HPDE6-E6E7 (cell line): ENCODE data around the gene PEAR1.

Experiments used
- DNase-seq: peaks from one replicate; pipeline ENCODE4 v3.0.0; 2011; ENCODE audit warnings: missing footprints; ENCODE audit errors: extremely low spot score

PEAR1 gene, protein sequence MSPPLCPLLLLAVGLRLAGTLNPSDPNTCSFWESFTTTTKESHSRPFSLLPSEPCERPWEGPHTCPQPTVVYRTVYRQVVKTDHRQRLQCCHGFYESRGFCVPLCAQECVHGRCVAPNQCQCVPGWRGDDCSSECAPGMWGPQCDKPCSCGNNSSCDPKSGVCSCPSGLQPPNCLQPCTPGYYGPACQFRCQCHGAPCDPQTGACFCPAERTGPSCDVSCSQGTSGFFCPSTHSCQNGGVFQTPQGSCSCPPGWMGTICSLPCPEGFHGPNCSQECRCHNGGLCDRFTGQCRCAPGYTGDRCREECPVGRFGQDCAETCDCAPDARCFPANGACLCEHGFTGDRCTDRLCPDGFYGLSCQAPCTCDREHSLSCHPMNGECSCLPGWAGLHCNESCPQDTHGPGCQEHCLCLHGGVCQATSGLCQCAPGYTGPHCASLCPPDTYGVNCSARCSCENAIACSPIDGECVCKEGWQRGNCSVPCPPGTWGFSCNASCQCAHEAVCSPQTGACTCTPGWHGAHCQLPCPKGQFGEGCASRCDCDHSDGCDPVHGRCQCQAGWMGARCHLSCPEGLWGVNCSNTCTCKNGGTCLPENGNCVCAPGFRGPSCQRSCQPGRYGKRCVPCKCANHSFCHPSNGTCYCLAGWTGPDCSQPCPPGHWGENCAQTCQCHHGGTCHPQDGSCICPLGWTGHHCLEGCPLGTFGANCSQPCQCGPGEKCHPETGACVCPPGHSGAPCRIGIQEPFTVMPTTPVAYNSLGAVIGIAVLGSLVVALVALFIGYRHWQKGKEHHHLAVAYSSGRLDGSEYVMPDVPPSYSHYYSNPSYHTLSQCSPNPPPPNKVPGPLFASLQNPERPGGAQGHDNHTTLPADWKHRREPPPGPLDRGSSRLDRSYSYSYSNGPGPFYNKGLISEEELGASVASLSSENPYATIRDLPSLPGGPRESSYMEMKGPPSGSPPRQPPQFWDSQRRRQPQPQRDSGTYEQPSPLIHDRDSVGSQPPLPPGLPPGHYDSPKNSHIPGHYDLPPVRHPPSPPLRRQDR

DNA sequence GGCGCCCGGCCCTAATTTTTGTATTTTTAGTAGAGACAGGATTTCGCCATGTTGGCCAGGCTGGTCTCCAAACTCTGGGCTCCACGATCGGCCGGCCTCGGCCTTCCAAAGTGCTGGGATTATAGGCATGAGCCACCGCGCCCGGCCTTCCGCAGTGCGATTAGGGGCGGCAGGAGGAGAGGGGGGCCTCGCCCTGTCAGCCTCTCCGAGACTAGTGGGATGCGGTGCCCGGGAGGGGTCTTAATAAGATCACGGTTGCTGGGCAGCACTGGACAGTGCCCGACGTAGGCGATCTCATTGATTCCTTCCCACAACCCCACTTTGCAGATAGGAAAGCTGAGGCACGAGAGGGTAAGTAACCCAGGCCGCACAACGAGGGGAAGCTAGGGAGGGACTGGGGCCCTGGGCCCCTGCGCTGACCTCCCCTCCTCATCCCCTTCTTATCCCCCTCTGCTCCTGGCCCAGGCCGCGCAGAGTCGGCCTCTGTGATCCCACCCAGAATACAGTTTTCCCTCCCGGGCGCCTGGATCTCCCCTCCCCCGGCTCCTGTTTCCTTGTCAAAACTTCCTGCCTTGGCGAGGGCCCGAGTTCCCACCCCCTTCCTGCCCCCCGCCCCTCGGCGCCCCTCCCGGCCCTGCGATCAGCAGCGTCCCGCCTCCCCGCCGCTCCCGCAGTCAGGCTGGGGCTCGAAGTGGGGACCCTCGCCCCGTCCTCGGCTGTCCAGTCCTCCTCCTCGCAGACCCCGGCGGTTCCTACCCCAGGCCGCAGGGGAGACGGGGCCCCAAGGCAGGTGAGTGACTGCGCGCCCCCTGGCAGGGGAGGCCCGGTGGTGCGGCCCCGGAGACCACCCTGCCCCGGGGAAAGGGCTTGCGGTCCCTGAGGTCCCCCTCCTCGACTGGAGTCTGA lies at the start of gene PEAR1:
PEAR1 (plus strand) TSS at position 671 of the 906 bp plus-strand sequence. CDS start 10,209 bp downstream, outside the sequence.
- no peak for DNase-seq

DNA sequence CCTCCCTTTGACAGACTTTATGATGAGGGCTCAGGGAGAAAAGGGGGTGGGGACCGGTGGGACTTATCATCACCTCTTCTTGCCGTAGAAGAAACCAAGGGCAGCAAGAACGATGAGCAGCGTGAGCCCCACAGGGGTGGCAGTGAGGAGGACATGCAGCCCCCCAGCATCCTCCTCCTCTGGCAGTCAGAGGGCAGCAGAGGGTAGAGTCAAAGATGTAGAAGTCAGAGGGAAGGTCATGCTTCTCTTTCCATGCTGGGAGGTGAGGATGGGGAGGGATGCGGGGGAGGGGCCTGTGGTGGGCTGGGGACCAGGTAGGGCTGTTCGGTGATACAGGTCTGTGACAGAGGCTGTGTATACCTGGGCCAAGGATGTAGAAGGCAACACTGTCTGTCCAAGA lies 49.4 kb upstream of the PEAR1 start:
- DNase-seq = no peak

DNA sequence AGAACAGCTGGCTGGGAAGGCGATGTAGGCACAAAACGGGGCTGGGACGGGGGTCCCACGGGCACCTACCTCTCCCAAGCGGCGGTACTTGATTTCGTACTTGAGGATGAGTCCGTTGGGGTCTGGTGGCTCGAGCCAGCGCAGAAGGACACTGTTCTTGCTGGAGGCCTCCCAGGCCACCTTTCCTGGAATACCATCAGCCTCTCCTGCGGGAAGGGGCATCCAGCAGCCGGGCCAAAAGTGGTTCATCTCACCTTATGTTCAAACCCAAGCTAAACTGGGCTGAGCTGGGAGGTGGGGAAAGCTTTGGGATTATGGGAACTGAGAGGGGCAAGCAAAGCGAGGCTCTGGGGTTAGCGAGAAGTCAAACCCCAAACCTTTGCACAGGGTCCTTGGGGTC lies 48.9 kb upstream of the PEAR1 start:
- no peak for DNase-seq

DNA sequence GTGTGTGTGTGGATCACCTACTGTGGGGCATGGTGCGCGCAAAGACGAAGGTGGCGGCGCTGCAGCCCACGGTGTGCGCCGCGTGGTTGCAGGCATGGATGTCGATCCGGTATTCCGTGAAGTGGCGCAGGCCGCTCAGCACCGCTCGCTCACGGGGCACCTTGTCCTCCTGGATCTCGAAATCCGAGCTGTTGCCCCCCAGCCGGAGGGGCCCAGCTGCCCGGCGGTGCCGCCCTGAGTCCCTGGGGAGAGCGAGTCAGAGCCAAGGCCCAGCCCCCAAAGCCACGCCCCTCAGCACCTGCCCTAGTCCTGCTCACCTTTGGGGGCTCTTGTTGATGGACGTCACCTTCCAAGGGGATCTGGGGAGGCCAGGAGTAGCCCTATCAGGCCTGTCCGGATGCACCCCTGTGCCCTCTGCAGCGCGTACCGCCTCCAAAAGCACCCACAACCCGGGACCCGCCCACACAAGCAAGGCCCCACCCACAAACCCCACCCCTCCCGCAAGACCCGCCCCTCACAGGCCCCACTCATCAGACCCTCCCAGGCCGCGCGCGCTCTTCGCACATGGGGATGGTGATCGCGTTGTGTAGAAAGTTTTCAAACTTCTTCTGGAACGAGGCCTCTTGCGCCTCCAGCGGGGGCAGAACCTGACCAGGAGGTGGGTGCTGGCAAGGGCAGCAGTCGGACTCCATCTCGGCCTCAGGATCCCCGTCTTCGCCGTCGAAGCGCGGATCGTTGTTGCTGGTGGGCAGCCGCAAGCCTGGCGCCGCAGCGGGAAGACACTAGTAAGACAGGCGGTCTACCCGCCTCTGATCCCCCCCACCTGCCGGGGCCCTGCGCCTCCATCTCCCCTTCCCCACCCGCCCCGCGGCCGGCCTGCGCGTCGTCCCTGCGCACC lies 48.2 kb upstream of the PEAR1 start:
- no peak for DNase-seq

DNA sequence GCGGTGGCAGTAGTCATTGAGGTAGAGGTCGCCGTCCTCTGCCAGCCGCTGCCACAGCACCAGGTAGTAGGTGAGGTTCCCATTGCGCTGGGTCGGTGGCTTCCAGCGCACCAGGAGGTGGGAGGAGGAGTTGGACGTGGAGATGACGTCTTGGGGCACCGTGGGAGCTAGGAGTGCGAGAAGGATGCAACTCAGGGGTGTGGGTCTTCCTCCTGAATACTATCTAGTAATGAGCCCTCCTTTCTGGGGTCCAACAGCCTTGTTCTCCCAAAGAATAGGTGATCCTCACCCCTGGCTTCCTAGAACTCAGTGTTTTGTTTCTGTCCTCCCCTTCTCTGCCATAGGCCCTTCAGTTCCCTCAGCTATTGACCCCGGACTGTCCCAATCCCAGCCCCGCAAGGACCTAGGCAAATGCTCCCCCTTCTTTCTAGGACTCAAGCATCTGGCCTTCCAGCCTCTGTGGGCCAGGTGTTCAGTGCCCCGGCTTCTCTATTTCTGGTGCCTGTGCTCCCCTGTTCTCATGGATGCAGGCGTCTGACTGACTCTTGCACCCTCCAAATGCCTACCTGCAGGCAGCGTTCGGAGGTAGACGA lies 47.5 kb upstream of the PEAR1 start:
- DNase-seq = no peak

DNA sequence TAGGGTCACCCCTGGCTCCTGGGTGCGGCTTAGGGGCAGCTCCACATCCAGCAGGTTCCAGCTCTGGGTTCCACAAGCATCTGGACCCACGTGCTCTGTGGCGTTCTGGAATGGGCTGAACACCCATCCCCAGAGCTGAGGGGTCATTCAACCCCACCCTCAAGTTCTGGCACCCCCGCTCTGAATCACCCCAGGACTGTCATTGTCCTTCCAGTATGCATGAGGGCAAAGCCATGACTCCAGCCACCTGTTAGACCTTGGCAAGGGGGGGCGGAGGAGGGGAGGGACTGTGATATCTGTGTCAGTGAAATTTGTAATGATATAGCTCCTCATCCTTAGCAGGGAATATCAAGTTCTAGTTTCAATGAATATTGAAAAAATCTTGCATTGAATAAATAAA lies 46.9 kb upstream of the PEAR1 start:
- no peak for DNase-seq

DNA sequence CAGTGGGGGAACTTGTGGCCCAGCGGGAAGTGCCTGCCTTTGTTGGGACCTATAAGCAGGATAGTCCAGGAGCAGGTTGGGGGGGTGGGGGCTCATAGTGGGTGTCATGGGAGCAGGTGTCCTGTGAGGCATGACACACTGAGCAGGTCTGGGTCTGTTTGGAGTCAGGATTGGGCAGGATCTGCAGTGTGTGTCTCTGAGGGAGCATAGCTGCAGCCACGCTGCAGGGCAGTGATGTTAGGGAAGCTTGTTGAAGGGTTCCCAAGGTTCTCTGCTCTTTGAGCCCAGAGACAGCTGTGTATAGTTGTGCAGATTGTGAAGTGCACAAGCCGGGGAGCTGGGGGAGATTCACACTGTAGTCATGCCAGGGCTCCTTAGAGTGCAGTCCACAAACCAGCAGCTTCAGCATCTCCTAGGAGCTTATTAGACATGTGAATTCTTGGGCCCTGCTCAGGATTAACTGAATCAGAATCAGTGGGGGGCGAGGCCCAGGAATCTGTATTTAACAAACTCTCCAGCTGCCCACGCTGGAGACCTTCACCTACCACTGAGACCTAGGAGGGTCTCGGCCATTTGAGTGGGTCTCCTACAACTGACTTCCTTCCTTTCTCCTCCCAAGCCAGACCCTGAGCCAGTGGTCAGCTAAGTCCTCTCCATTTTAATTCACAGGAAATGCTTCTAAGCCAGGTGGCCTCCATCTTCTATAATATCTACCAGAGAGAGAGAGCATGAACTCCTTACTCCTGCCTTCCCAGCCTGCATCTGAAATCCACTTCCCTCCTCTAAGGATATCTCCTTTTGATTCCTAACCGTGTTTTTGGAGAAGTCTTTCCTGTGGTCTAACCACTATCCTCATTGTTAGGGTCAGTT lies 45.7 kb upstream of the PEAR1 start:
- no peak for DNase-seq

DNA sequence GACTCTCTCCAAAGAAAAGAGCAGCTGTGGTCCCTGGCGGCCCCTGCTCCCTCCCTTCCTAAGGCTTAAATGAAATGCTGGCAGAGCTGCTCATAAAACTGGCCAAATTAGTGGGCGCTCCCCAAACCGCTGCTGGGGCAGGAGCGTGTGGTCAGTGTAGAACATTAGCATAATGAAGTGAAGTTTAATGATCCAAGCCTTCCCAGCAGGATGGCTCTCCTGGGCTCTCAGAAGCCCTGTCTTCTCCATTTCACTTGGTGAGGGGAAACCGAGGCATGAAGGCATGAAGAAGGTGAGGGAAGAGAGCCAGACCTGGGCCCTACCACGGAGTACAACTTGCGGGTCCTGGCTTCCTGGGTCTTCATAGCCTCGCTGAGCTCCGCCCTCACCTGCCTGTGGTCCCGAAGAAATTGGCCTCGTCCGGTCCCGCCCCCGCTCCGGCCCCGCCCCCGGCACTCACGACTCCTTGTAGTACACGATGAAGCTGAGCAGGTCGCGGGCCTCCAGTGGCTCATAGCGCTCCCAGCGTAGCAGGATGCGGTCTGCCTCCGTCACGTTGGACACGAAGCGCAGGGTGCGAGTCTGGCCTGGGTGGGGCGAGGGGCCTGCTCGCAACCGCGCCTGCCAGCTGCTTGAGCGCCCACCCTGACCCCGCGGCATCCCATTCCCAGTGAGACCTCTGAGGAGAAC lies 44.9 kb upstream of the PEAR1 start:
- no peak for DNase-seq

DNA sequence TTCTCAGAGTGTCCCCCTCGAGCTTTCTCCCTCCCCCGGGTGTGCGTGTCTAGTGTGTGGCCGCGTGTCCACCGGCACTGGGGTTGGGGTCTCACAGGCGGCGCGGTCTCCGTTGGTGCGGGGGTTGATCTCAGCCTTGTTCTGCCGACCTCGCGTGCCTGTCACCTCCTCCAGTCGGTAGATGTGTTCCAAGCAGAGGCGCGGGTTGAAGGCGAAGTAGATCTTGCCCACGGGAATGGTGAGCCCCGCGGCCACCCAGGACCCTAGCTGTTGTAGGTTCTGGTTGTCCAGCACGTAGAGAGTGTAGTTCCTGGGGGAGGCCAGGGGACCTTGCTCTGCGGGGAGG lies 44.4 kb upstream of the PEAR1 start:
- no peak for DNase-seq

DNA sequence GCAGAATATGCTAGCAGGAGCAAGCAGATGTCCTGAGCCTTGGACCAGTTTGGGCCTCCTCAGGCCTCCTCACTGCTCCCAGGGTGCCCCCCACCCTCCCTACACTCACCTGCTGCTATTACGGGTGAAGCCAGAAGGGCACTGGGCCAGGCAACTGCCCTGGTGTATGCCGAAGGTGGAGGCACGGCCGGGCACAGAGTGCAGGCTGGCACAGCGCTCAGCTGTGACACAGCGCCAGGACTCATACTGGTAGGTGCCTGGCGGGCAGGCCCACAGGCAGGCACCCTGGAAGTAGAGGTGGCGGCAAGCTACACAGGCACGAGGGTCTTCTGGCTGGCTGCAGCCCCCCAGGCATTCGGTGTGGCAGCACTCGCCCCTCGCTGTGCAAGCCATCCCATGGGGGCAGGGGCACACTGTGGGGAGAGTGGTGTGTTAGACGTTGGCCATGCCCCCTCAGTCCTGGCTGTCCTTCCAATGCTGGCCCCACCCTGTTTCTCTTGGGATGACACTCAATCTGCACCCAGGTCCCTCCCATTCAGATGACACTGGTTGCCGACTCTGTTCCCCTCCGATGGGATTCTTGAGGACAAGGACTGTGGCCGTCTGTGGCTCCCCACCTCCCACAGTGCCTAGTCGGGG lies 41.6 kb upstream of the PEAR1 start:
- no peak for DNase-seq

DNA sequence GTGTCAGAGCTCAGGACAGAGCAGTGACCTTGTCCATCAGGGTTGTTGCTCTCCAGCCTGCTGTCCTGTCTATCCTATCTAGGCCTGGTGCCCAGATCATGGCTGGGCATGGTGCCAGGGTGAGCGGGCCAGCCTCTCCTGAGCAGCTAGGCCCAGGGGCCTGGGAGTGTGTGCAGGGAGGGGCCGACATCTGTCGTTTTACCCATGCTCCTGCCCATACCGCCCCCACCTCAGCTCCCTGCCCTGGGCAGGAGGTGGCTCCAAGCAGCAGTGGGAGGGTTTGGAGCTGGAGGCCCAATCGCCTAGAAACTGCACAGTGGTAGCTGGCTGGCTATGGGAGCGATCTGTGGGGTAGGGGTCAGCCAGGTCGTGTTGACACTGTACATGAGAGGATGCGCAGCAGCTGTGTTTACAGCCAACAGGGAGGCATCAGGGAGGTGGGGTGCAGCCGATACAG lies 41.1 kb upstream of the PEAR1 start:
- no peak for DNase-seq

DNA sequence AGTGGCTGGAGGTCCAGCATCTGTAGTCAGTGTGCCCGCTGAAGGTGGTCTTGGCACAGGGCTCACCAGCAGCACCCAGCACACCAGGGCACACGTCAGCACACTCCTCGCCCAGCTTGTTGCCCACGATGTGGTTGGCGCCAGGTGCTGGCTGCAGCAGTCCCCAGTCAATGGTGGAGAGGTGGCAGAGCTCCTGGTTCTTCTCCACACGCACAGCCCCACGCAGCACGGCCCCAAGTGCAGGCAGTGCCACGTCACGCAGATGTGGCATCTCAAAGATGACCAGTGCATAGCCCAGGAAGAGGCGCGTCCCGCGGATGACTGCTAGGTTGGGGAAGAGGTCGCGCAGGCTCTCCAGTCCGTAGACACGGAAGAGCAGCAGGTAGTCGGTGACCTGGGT lies 39.8 kb upstream of the PEAR1 start:
- no peak for DNase-seq

DNA sequence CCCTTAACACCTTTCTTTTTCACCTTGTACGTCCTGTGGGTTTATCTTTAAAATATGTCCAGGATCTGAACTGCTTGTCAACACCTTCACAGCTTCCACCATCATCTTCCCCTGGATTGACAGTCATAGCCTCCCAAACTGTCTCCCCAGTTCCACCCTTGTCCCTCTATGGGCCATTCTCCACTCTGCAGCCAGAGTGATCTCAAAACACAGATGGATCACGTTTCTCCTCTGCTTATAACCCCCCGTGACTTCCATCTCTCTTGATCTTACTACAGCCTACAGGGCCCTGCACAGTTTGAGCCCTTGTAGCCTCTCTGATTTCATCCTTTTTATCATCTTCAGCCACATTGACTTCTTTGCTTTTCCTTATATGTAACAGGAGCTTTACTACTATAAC lies 38.9 kb upstream of the PEAR1 start:
- no peak for DNase-seq

DNA sequence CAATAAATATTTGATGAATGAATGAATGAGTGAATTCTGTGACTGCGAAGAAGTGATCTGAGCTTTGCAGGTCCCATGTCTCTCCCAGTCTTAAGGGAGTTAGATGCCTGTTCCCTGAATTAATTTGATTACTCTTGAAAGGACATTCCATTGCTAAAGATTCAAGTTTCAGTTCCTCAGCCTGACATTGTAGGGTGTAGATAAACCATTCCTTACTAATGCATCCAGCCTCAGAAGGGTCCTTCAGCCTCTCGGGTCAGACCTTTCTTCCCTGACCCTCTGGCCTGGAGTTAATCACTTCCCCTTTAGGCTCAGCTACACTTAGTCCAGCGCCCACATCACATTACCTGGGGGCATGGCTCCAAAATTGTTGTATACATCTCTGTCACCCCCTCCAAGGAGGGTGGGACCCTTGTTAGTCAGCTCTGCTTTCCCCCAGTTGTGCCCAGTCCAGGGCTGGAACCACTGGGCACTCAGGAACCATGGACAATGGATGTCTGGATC lies 37.2 kb upstream of the PEAR1 start:
- DNase-seq = no peak

DNA sequence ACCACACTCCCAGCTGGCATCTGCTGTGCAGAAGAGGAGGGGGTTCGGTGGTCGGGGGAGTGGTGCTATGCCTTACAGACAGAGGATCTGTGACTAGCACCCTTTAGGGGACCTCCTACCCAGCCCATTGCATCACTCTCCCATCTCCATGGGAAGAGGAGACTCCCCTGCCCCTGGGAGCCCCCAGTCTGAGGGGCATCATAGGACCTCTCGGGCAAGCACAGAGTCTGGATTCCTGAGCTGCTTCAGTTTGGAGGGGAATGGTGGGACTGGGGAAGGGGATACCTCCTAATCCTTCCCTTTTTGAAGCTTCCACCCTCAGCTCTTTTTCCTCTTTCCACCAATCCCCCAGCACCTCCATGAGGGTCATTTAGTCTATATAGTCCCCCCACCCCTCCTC lies 36.0 kb upstream of the PEAR1 start:
- no peak for DNase-seq

DNA sequence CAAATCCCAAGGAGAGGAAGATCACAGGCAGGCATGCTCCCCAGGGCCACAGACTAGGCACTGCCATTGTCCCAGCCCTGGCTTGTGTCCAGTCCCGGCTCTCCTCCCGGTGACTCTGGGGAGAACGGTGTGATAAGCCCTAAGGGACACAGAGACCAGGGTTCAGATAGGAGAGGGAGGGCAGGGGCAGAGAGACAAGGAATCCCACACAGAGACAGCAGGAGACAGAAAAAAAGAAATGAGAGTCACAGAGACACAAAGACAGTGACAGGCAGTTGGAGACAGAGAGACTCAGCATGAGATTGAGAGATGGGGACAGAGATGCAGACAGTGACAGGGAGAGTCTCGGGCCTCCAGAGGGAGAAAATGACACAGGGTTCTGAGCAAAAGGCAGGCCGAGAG lies 35.0 kb upstream of the PEAR1 start:
- DNase-seq = no peak

DNA sequence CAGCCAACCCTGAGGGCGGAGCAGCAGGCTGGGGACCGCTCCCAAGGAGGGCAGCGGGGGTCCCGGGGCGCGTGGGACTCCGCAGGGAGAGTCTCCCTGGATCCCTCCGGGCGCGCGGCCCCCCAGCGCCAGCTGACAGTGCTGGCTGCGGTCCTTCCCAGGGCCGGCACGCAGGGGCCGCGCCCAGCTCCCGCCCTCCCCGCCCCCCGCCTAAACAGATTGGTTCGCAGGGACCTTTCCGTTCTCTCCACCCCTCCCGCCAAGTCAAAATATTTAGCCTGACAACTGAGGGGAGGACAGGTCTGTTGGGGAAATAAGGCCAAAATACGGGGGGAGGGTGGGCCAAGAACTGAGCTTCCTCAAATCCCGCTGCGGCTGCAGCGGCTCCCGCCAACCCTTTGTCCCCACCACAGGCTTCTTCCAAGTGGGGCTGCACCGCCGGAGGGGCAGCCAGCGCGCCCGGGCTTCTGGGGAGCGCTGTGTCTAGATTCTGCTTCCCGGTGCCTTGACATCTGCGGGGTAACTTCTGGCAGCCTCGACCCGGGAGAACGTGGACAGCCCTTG lies 34.5 kb upstream of the PEAR1 start, which contains the start of gene INSRR:
INSRR (minus strand) TSS at position 159 of the 564 bp plus-strand sequence. CDS start 496 bp downstream, outside the sequence.
- DNase-seq = no peak
